Osteocyte (in vitro differentiated cells): ENCODE measurements around the gene LMOD1. TPM values are rescaled to one million over a fixed set of nuclear protein-coding genes. Genes with fewer than 3 reads are reported as not detected.

Experiments used
- DNase-seq: peaks from one replicate; pipeline ENCODE4 v3.0.0; 2021; ENCODE audit warnings: mixed read lengths; ENCODE audit not compliant: unreplicated experiment; ENCODE audit errors: extremely low spot score
- H3K27ac Mint-ChIP-seq: one replicate; pipeline ENCODE4 v1.8.0; 2021; ENCODE audit warnings: mild to moderate bottlenecking, mixed read lengths; ENCODE audit not compliant: unreplicated experiment
- H3K27me3 Mint-ChIP-seq: one replicate; pipeline ENCODE4 v1.8.0; 2021; ENCODE audit warnings: mixed read lengths; ENCODE audit not compliant: unreplicated experiment
- H3K36me3 Mint-ChIP-seq: one replicate; pipeline ENCODE4 v1.8.0; 2021; ENCODE audit warnings: mixed read lengths; ENCODE audit not compliant: unreplicated experiment
- H3K4me1 Mint-ChIP-seq: one replicate; pipeline ENCODE4 v1.8.0; 2021; ENCODE audit warnings: mixed read lengths; ENCODE audit not compliant: unreplicated experiment
- H3K4me3 Mint-ChIP-seq: one replicate; pipeline ENCODE4 v1.8.0; 2021; ENCODE audit warnings: mild to moderate bottlenecking, moderate library complexity, mixed read lengths; ENCODE audit not compliant: unreplicated experiment
- H3K9me3 Mint-ChIP-seq: one replicate; pipeline ENCODE4 v1.8.0; 2021; ENCODE audit warnings: mixed read lengths; ENCODE audit not compliant: unreplicated experiment
- CTCF ChIP-seq: fragments of 200-600 bp; sonication (generic); IDR thresholded peaks from 2 replicates; pipeline ENCODE4 v1.5.0; 2021; ENCODE audit warnings: antibody characterized with exemption, mild to moderate bottlenecking, moderate library complexity
- microRNA-seq: library from miRNA; unstranded; fragments of <30 nt; microRNA quantifications from one replicate; pipeline ENCODE4 v1.1.0, GENCODE V29; 2020; ENCODE audit not compliant: unreplicated experiment
- total RNA-seq: library from RNA; stranded (reverse); gene quantifications from 2 replicates; pipeline ENCODE4 v1.2.1, GENCODE V29; 2021

Gene LMOD1
- total RNA-seq, 1 donor from 2014 or later, result 15.9 TPM

- TF ChIP-seq CTCF, result no peak
- peak overlapping the region; percentile 75 for H3K27ac Mint-ChIP-seq
- peaks cover 38% of the 10 kb centered on the region for H3K36me3 Mint-ChIP-seq
- H3K4me1 Mint-ChIP-seq, result peaks cover 28% of the 10 kb centered on the region
- H3K27me3 Mint-ChIP-seq, result no peaks in the 10 kb centered on the region
- no peaks in the 10 kb centered on the region for H3K9me3 Mint-ChIP-seq
- no peak overlapping the region for H3K4me3 Mint-ChIP-seq
- no peak for DNase-seq
Observed at GRCh38 chr1:201850053-201850397, 96.3 kb downstream of the LMOD1 start.

- H3K27ac Mint-ChIP-seq, result peak overlapping the region; percentile 75
- no peak for DNase-seq
- H3K4me1 Mint-ChIP-seq, result peaks cover 29% of the 10 kb centered on the region
- H3K36me3 Mint-ChIP-seq, result peaks cover 33% of the 10 kb centered on the region
- H3K4me3 Mint-ChIP-seq, result no peak overlapping the region
- no peaks in the 10 kb centered on the region for H3K9me3 Mint-ChIP-seq
- no peaks in the 10 kb centered on the region for H3K27me3 Mint-ChIP-seq
- no peak for TF ChIP-seq CTCF
Observed at GRCh38 chr1:201849372-201850052, 96.8 kb downstream of the LMOD1 start.

- Mint-ChIP-seq H3K4me1 (peaks cover 32% of the 10 kb centered on the region), H3K27ac (no peak overlapping the region), H3K27me3 (no peaks in the 10 kb centered on the region), H3K36me3 (peaks cover 29% of the 10 kb centered on the region), H3K4me3 (no peak overlapping the region), H3K9me3 (no peaks in the 10 kb centered on the region)
- peak; percentile 60 for DNase-seq
- TF ChIP-seq CTCF, result no peak
Observed at GRCh38 chr1:201848230-201848629, 98.1 kb downstream of the LMOD1 start.

- Mint-ChIP-seq H3K27me3 (no peaks in the 10 kb centered on the region), H3K36me3 (peaks cover 24% of the 10 kb centered on the region), H3K9me3 (no peaks in the 10 kb centered on the region), H3K4me3 (no peak overlapping the region), H3K4me1 (peaks cover 34% of the 10 kb centered on the region), H3K27ac (peak overlapping the region; percentile 11)
- TF ChIP-seq CTCF, result no peak
- no peak for DNase-seq
Observed at GRCh38 chr1:201847150-201847549, 99.2 kb downstream of the LMOD1 start.

Small RNA genes within 50 kb of the gene (microRNA-seq; reads per million reads assigned to microRNA genes)
- gene MIR6739, result not detected

Other genes with a start within 250 kb of the LMOD1 start
- gene IPO9, start 117.4 kb downstream of the LMOD1 start, total RNA-seq, result 63.3 and 65.0 TPM in 2 replicates
- gene SHISA4, start 57.6 kb downstream of the LMOD1 start, total RNA-seq, result 31.4 and 32.1 TPM in 2 replicates
- 48.0 and 50.8 TPM in 2 replicates for gene TIMM17A, start 9.0 kb upstream of the LMOD1 start, total RNA-seq
- 51.4 and 53.9 TPM in 2 replicates for gene RNPEP, start 36.1 kb upstream of the LMOD1 start, total RNA-seq
- 0.26 and 0.56 TPM in 2 replicates for gene ELF3, start 64.0 kb upstream of the LMOD1 start, total RNA-seq
- not detected in 2 replicates for gene GPR37L1, start 176.4 kb upstream of the LMOD1 start, total RNA-seq
- 75.8 and 86.4 TPM in 2 replicates for gene ARL8A, start 198.2 kb upstream of the LMOD1 start, total RNA-seq
- not detected in 2 replicates for gene PTPN7, start 214.1 kb upstream of the LMOD1 start, total RNA-seq
- gene LGR6, start 247.3 kb upstream of the LMOD1 start, total RNA-seq, result 9.4 and 9.9 TPM in 2 replicates